ENCODE results near the gene CEP152.
"Not testable (repeated sequence)": the region's sequence is repeated elsewhere in the genome, so short reads cannot be mapped to it uniquely, and the experiment has no call there.

CEP152 gene

DNA sequence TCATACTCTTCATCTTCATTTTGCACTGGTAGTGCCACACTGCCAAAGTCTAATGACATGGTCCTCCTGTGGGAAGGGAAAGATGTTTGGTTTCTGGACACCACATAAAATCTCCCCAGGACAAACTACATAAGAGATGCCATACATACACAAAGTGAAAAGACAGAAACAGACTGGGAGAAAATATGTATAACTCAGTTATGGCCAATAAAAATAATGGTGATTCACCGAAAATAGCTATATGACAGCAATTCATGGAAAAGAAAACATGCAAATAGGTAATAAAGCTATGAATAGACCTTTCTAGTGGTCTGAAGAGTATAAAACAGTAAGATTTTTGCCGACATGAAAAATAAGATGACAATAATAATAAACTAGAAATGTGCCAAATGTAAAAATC is 5.3 kb downstream of the CEP152 start:
- DNase-seq (ENCODE audit: low read depth, low spot score) = no peak

DNA sequence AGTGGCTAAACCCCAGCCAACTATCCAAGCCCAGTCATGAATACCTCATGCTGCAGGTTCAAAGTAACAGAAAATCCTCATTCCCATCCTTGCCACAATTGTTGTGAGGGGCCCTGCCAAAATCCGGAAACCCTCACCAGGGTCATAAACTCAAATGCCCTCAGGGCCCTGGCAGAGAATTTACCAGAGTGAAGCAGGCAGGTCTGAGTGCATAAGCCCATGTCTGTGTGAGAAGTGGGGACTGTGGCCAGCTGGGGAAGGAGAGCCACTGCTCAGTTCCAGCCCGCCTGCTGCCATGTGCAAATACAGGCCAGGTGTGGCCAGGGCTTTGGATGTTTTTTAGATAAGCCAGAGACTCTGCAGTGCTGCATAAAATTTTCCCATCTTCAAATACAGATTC is 7.0 kb downstream of the CEP152 start:
- peak; percentile 16 for DNase-seq (ENCODE audit: low read depth, low spot score)

DNA sequence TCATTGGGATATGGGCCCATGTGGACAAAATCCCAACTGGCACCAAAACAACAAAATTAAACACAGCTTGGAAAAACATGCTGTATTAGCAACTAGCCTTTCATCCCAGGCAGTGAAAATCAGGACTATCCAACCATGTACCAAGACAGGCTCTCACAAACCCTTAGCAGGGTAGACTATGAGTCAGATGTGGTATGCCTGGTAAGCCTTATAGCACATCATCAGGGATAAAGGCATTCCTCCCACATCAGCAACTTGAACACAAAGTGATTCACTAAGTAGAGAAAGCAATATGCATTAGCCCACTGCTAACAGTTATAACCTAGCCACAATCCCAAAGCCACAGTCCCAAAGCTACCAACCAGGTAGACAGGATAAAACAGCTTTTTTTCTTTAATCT is 8.0 kb downstream of the CEP152 start:
- no peak for DNase-seq (ENCODE audit: low read depth, low spot score)

DNA sequence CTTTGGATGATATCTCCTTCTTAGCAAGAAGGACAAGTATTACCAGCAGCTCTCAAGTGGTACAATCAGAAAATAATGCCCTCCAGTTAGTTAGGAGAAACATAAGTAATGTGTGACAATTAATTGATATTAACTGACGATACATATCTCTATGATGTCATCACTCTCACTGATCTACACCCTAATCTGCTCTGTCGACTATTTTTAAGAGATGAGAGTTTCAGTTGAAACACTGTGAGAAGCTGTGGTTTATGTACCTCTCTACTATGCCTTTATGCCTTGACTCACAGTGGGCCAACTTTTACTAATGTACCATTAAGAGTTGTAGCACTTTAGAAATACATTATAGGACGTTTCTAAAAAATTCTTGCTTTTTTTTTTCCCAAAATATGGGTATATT is 8.6 kb downstream of the CEP152 start:
- DNase-seq (ENCODE audit: low read depth, low spot score) = no peak

DNA sequence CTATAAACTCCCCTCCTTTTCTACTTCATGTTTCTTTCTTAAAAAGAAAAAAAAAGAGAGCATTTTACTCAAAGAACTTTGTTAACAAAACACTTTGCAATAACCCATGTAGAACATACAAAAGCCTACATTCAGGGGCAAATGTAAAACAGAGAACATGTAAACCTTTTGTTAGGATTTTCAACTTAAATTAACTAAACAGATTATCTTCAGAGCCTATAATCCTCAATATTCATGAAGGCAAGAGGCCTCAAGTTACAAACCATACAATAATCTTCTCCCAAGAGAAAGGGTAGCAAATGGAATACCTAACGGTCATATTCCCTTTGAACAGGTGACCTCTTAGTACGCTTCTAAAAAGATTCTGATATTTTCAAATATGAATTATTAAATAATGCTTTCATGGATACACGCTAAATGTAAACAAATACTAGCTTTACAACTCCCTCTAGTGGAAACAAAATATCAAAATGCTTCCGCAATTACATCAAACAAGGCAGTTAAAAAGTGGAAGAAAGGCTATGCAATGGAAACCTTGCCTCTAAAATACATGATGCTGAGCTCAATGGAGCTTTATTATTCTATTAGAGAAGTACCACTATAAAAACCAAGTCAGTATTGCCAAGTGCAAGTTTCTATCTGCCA is 9.9 kb downstream of the CEP152 start:
- DNase-seq (ENCODE audit: low read depth, low spot score) = no peak

DNA sequence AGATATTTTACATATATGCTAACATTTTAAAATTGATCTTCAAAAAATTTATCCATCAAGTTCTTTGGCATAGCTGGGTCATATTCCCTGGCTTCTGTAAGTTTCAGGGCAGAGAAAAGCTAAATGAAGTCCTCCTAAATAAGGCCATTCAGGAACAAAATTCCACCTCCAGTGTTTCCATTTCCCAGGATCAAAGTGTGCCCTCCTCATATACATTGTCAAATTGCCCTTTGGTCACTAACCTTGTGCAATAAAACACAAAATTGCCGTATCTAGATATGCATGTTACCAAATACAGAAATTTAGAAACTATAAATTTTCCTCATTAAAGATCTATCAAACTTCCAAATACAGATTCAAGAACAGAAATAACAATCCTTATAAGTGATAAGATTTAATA is 10.6 kb downstream of the CEP152 start:
- no peak for DNase-seq (ENCODE audit: low read depth, low spot score)

DNA sequence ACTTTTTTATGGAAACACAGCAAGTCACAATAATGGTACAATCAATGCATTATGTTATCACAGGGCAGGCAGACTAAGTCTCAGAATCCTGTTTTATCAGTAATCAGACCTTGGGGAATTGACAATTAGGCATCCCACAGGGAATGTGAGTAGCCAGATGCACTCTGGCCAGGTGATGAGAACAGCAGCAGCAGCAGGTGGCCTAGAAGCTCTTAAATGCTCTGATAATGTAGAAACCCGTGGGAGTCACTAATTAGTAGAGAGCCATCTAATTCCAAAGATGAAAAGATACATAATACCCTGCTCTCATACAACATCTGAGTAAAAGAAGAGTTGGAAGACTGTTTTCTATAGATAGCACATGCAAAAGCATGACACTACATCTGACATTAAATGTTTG is 12.6 kb downstream of the CEP152 start:
- DNase-seq (ENCODE audit: low read depth, low spot score) = no peak

DNA sequence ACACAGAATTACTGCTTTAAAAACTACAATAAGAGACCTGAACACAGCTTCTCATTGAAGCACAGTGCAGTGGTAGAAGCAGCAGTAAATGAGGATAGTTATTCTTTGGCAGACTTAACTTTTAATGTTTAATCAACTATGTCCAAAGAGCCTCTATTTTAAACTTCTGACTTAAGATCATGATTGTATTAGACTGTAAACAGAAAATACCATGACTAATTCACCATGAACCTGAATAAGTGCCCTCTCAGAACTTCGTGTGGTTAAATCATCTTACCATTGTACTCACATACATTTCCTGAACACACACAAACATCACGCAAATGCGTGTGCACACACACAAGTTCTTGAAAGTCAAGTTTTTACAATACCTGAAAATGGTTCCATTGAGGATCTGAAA is 13.9 kb downstream of the CEP152 start:
- no peak for DNase-seq (ENCODE audit: low read depth, low spot score)

DNA sequence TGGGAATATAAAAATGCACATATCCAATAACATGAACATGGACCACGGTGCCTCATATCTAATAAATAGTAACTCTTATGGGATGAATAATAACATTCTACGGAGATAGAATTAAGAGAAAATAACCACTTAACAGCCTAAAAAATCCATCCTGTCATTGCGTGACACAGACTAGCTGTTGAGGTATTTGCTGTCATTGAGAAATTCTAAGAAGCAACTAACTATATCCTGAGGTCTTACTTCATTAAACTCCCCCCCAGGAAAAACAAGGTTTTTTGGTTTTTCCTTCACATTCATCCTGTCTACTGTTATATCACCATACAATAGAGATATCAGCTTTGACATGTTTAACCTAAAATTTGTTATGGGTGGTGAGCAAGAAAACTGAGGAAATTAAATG is 14.3 kb downstream of the CEP152 start:
- no peak for DNase-seq (ENCODE audit: low read depth, low spot score)

DNA sequence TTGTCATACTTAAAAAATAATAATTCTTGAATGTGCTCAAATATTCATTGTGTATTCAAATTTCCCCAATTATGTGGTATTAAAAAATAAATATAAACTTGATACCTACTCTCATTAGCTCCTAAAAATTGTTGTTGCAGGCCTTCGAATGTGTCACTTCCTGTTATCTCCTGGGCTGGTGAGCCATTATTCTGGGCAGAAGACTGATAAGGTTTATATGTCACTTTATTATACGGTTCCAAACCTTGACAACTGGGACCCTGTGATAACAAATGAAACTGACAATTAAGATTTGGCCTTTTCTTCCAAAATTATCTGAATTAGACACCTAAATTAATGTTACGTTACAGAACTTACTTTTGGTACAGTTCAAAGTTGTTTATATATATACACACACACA is 15.0 kb downstream of the CEP152 start:
- no peak for DNase-seq (ENCODE audit: low read depth, low spot score)

DNA sequence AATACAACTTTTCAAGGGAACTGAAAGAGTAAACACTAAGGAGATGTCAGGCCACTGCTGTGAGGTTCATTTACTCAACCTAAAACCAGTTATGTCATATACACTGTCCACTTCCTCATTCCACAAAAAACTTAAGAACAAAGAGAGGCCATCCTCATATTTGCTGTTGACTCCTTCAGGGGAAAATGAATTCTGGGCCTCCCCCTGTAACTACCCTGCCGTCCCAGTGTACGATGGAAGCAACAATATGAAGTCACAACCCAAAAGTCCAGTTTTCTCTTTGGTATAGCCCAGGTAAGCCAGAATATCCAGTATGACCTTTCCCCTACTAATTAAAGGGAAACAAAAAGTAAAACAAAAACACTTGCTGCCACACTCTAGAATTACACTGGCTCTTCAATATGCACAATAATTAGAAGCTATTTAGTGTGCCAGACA is 16.2 kb downstream of the CEP152 start:
- DNase-seq (ENCODE audit: low read depth, low spot score) = no peak

DNA sequence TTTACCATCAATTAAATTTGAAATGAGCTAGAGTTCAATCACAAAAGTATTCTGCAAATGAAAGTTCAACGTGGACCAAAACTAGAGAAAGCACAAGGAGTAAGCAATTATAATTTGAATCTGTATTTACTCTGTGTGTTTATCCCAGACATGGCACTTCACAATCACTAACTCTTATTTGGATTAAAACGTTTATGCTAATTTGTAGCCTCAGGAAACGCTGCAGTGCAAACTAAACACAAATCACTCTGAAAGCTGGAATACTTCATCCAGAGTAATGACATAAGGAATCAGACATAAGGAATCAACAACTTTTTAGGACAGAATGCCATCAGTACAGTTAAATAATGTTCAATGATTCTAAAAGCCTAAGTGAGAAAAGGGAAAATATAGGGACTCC is 18.5 kb downstream of the CEP152 start:
- no peak for DNase-seq (ENCODE audit: low read depth, low spot score)

DNA sequence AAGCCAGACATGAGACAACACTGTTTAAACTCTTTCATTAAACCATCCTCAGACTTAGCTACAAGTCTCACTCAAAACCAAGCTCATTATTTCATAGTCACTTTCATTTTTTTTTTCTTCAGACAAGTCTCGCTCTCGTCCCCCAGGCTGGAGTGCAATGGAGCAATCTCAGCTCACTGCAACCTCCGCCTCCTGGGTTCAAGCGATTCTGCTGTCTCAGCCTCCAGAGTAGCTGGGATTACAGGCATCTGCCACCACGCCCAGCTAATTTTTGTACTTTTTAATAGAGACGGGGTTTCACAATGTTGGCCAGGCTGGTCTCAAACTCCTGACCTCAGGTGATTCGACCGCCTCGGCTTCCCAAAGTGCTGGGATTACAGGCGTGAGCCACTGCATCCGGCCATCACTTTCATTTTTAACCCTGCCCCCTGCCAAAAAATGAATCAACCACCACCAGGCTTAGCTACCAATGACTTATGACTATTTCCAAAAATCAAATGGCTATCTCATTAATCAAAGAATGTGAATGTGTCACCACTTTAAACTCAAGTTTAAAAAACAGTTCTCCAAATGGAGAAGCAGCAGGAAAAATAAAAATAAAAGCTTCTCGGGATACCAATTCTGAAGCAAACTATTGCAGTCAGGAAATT is 20.3 kb downstream of the CEP152 start:
- not testable (repeated sequence) for DNase-seq (ENCODE audit: low read depth, low spot score)

DNA sequence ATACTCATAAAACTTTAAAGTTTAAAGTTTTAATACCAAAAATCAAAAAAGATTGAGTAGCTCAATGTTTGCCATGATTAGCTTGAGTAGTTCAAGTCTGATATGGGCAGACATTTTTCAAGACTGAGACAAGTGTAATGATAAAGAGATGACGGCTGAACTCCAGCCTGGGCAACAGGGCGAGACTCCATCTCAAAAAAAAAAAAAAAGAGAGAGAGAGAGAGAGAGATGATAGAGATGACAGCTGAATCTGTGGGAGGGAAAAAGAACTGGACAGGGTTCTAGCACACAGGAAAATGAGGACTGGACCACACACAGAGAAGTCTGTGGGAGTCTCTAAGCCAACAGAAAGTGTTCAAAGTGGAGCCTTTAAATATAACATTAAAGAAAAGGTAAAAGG is 25.2 kb downstream of the CEP152 start:
- DNase-seq (ENCODE audit: low read depth, low spot score) = no peak

DNA sequence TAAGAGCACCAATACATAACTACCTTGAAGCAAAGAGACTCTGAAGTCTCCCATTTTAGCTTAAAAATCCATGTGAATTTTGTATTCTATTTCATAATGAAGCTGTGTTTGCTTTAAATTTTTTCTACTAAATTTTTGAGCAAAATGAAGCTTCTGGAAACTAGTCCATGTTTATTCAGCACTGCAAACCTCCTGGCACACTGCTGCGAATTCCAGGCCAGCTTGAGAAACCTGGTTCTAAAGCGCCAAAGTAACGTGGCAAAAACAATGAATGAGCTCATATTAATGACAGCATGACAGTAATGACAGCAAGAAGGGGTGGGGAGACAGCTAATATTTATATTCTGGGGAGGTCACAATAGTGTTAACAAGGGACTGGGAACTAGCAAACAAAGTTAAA is 25.7 kb downstream of the CEP152 start:
- DNase-seq (ENCODE audit: low read depth, low spot score) = no peak

DNA sequence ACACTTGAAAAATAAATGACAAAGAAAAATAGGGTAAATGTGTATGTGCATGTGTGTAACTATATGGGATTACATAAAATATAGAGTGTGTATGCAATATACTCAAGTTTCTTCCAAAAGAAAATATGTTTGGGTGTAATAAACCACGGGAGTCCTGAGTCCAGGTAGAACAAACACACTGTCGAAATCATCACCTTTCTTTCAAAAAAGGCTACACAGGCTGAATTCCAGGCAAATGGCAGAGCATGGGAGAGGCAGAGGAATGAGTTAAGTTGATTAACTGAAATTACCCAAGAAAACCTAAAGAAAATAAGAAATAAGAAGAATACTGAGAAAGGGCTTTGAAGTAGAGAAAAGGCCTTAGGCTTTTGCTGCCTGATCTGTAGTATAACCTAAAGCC is 26.1 kb downstream of the CEP152 start:
- no peak for DNase-seq (ENCODE audit: low read depth, low spot score)

DNA sequence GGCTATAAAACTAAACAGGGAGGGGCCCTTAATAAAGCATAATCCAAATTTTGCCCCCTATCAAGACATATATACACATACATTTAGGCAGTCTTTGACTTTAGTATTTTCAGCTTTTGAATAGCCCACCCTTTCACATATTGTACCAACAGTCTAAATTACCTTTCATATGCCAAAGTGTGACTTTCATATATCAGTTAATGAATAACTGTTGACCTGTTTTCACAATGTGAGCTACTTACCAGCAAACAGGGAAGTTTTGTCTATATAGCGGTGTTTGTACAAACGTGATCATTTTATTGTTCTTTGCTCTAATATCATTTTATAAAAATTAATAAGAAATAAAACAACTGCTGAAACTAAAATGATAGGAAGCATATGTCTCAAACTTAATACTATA is 28.0 kb downstream of the CEP152 start:
- DNase-seq (ENCODE audit: low read depth, low spot score) = no peak

DNA sequence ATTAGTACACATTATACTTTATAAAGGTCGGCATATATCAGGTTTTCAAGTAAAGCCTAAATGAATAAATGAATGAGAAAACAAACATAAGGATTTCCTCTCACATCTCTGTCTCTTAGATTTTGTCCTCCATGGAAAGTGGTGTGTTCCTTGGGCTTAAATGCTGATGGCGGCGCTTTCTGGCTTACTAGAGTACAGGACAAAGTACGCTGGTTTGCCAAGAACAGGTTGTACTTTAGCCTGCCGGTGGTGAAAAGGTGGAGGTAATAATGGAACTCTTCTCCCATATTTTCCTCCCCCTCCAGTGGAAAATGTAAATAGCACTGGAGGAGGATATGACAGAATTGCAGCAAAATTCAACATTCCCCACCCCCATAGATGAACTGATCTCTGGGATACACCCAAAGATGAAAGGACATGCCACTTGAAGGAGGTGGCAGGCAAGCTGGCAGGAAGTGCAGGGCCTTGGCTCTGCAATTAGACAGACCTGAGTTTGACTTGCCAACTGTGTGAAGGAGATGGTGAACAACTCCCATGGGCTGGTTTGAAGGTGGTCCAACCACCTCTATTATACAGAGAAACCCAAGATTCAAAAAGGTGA is 29.3 kb downstream of the CEP152 start:
- DNase-seq (ENCODE audit: low read depth, low spot score) = no peak

DNA sequence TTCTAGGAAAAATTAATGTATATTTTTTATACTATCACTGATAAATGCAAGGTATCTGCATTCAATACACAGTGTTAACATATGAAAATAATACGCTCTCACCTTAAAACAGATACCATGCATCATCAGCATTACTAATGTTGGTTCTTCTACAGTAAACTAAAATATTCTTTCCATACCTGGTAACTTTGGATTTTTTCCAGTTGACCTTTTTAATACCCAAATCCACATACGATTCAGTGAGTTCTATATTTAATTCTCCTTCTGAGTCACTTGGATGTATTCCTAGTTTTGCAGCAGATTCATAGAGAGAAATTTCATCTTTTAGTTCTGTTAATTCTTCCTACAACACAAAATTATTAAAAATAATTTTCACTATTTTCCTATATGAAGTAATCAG is 29.9 kb downstream of the CEP152 start:
- DNase-seq (ENCODE audit: low read depth, low spot score) = no peak

DNA sequence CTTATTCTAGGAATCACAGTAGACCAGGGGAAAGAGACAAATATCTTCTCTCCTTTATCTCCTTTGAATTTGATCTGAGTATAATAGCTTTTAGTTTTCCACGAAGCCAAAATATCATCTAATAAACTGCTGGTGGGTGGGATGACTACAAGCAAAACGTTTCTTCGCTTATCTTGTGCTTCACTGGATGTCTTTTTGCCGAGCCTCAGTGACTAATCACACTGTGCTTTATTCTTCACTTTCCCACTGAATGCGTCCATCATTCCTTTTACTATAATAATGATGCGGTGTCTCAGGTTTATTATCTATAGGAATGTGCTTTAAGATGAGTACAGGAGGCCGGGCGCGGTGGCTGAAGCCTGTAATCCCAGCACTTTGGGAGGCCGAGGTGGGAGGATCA is 32.5 kb downstream of the CEP152 start:
- no peak for DNase-seq (ENCODE audit: low read depth, low spot score)

DNA sequence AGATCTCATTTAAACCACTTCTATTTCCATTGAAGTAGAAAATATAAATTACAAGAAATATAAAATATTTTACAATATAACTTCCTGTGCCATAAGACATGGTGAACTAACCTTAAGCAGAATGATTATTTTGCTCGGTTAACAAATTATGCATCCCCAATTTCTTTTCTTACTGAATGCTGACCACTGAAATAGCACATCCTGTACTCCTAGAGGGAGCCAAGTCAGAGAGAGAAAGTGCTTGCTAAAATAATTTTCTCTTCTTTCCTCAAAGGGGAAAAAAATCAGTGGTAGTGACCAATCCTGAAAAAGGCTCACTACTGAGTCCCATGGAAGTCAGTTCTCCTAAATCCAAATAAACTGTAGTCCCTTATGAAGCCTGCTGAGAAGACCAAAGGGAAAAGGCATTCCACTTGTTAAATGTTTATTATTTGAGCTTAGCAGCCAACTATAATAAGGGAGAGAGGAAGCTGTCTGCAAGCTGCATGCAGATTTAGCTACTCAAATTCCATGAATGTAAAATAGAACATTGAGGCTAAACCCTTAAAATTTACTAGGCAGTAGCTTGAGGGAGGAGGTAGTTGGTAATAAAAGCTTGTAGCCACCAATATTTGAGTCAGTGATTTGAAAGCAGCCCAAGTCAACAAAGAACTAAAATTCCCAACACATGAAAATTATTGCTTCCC is 33.1 kb downstream of the CEP152 start:
- DNase-seq (ENCODE audit: low read depth, low spot score) = no peak

DNA sequence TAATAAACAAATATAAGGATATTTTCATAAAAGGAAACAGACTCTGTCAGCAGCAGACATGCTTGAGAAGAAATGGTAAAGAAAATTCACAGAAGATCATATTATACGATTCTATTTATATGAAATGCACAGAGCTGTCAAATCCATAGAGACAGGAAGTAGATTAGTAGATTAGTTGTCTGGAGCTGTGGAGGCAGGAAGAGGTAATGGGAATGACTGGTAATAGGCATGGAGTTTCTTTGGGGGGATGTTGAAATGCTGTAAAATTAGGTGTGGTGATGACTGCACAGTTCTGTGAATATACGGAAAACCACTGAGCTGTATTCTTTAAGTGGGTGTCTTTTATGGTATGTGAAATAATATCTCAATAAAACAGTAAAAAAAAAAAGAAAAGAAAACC is 35.3 kb downstream of the CEP152 start:
- DNase-seq (ENCODE audit: low read depth, low spot score) = no peak

DNA sequence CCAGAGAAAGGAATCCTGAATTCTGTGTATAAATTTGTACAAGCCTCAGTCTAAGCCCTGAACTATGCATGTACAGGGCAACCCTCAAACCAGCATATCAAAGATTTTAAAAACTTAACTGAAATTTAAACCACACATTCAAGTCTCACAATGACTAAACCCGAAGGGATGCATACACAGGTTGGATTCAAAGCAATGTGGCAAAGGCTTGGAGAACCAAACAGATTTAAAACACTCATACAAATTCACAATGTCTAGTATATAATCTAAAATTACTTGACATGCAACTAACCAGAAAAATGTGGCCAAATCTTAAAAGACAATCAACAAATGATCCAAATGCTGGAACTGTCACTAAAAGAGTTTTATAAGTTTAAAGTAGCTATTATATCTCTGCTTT is 36.4 kb downstream of the CEP152 start:
- no peak for DNase-seq (ENCODE audit: low read depth, low spot score)
